NCI-H146 treated with DMSO at 0.1 percent for 48 hours (cell line): ENCODE results near the gene MC3R.
A peak's percentile ranks its signal among the peaks of the same experiment; 100 is the strongest.
"Not testable (repeated sequence)": the region's sequence is repeated elsewhere in the genome, so short reads cannot be mapped to it uniquely, and the experiment has no call there.

ENCODE experiments used
- DNase-seq: peaks from one replicate; lab custom pipeline; 2025; ENCODE audit not compliant: unreplicated experiment; lab: John Stamatoyannopoulos, UW

MC3R gene

GRCh38 chr20:56247954-56248782 is at the start of gene MC3R:
Gene MC3R, plus strand, starts transcription at chr20:56248732. Its CDS starts 112 bp downstream, at chr20:56248844.
- peak; percentile 31 for DNase-seq

DNA sequence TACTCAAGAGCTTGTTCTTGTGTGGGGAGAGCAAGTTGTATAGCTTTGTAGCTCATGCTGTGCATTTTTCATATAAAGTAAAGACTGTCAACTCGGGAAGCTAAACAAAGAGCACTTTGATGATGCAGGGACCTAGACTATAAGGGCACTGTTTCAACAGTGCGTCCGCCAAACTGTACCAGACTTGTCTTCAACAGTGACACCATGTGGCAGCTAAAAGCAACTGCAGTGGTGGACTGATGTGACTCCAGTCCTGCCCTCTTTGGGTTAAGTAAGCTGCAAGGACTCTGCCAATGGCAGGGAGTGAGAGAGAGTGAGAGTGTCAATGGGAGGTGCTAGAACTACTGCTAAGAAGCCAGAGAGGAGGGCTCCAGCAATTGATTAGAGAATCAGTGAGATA is 48.1 kb upstream of the MC3R start:
- DNase-seq, result no peak

DNA sequence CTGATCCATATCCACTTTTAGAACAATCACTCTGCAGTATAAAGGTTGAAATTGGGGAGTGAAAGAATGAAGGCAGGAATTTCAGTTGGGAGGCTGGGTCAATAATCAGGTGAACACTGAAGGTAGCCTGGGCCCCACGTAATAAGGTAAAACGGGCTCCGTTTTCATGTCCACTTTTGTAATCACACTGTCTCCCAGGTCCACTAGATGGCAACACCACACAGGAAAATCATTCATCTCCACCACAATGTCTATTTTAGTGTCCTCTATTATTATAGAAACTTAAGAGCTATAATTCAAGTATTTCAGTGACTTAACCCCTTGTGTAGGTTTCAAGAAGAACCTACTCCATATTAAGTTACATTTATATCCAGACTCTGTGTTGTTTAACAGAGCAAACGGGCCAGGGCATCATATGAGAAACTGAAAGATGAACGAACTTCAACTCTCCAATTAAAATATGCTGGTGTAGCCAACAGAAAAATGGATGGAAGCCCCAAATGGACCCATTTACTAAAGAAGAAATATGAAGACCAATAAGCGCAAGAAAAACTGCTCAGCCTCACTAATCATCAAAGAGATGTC is 45.9 kb upstream of the MC3R start:
- peak; percentile 6 for DNase-seq

DNA sequence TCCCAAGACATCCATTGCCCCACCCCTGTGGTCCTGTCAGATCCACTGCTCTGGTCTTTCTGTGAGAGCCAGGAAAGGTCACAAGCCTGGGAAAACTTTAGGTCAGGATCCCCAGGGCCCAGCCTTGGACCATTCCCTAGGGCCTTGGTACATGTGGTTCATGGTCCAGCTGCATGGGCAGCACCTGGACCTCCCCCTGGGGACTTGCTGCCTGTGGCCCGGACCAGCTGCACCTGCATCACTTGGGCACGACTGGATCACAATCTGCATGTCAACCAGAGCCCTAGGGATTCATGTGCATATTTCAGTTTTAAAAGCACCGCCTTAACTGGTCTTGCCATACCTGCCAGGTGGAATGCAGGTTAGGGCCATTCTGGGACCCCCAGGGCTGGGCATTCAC is 44.3 kb upstream of the MC3R start:
- DNase-seq, result no peak

- no peak for DNase-seq
Observed at GRCh38 chr20:56205346-56205745, 43.2 kb upstream of the MC3R start.

DNA sequence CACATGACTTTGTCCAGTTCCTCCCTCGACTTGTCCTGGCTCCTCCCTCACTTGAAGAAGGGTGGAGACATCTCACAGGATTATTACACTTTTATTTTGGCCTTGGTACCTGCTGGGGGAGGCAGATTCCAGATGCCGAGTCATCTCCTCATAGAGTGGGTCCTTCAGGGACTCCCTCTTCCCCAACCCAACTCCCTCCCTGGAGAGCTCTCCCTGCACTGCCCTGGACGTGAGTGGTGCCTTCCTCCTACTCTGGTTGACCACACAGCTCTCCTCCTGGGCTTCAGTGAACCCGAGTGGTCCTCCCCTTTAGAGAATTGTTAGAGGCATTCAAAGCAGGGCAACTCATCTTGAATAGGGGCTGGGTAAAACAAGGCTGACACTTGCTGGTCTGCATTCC is 40.9 kb upstream of the MC3R start:
- DNase-seq, result no peak

DNA sequence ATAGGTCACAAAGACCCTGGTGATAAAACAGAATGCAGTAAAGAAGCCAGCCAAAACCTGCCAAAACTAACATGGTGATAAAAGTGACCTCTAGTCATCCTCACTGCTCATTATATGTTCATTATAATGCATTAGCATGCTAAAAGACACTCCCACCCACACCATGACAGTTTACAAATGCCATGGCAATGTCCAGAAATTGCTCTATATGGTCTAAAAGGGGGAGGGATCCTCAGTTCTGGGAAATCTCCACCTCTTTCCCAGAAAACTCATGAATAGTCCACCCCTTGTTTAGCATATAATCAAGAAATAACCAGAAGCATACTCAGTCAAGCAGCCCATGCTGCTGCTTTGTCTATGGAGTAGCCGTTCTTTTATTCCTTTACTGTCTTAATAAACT is 40.4 kb upstream of the MC3R start:
- no peak for DNase-seq

GRCh38 chr20:56211051-56211450 is 37.5 kb upstream of the MC3R start:
- no peak for DNase-seq

DNA sequence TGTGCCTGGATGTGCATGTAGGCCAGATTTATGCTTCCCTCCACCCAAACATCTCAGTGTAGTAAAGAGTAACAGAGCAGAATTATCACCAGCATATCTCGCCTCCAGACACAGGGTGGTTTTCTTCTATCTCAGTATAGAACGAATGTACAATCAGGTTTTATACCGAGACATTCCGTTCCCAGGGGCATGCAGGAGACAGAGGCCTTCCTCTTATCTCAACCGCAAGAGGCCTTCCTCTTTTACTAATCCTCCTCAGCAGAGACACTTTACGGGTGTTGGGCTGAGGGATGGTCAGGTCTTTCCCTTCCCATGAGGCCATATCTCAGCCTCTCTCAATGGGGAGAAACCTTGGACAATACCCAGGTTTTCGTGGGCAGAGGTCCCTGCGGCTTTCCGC is 36.4 kb upstream of the MC3R start:
- DNase-seq, result no peak

- DNase-seq, result no peak
Observed at GRCh38 chr20:56213321-56213720, 35.2 kb upstream of the MC3R start.

DNA sequence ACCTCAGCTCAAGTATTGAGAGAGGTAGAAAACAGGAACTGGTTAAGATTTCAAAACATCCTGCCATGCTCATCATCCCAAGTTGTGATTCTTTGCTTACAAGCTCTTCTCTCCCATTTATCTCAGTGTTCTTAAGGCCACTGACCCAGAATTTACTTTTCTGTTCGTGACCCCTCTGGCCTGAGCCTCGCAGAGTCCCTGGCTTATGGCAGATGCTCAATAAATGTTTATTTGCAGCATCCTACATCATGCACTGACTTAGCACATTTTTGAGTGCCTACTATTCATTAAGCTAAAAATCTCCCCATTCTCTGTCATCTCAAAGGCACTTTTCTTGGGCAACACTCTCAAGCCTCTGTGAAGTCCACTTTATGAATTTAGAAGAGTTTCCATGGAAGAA is 33.4 kb upstream of the MC3R start:
- DNase-seq, result no peak

GRCh38 chr20:56217829-56218228 is 30.7 kb upstream of the MC3R start:
- no peak for DNase-seq

- not testable (repeated sequence) for DNase-seq
Observed at GRCh38 chr20:56221186-56221585, 27.3 kb upstream of the MC3R start.

- no peak for DNase-seq
Observed at GRCh38 chr20:56222201-56222600, 26.3 kb upstream of the MC3R start.

DNA sequence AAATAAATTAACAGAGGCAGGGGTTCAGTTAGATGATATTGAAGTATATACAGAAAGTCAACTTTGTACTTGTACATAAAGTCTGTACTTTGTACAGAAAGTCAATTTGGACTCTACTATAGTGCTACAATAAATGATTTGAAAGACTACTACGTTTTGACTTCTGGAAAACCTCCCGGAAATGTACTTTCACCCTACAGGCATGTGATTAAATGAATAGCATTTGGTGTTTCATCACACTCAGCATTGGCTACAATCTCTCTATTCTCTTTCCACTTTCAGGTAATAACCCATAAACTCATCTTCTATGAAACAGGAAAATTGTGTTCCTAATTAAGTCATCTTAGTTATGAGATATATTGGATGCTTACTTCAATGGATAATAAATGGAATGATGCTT is 25.6 kb upstream of the MC3R start:
- DNase-seq, result no peak

DNA sequence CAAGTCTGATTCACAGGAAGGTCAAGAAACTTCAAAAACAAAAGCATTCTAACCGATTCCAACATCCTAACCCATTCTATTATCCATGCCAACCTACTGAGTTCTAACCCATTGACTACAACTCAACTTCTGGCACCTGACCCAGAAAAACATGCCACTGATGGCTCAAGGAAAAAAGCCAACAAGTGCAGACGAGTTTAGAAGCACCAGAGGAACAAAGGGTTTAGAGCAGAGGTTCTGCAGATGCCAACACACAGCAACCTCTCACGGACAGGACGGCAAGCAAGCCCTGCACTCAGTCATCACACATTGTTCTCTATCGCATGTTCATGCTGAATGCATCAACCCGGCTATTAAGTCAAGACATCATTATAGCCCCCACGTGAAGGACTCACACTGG is 25.2 kb upstream of the MC3R start:
- no peak for DNase-seq

DNA sequence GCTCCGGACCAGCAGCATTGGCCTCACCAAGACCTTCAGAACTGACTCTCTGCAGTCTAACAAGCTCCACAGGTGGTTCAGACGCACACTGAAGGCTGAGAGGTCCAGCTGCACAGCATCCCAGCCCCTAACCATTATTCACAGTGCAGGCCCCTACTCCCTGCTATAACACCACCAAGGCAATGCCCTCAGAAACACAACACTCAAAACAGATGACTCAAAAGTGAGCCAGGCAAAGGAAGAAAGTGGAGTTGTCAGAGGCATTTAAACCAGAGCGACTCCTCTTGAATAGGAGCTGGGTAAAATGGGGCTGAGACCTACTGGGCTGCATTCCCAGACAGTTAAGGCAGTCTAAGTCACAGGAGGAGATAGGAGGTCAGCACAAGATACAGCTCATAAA is 20.5 kb upstream of the MC3R start:
- no peak for DNase-seq

GRCh38 chr20:56229812-56230211 is 18.7 kb upstream of the MC3R start:
- no peak for DNase-seq

DNA sequence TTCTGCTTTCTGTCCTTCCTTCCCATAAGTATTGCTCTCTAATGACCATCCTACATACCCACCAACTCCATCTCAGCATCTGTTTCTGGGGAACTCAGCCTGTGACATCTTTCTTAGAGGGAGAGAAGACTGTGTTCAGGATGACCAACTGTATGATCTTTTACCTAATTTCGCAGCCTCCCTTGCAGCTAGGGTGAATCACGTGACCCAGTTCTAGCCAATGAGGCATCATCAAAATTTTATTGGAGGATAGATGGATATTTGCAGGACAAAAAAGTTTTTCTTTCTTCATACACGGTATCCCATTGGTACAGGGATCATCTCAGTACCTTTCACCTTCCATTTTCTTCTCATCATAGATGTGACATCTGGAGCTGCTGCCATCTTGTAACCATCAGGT is 14.4 kb upstream of the MC3R start:
- no peak for DNase-seq

- no peak for DNase-seq
Observed at GRCh38 chr20:56237335-56237734, 11.2 kb upstream of the MC3R start.

- DNase-seq, result no peak
Observed at GRCh38 chr20:56244259-56244658, 4.3 kb upstream of the MC3R start.

DNA sequence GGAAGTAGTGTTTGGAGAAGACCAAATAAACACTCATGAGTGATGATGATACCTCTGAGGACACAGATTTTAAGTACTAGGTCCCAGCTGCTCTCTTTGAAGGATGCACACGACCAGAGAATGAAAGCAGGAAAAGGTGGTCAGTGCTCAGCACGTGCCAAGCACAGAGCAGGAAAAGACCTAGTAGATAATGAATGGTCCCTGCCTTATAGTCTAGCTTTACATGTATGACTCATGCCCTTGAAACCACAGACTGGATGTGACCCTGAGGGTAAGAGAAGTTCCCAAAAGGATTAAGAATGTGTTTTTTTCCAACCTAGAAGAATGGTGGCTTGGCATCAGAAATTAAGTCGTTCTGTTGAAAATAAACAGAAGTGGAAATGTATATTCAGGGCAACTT is 2.8 kb upstream of the MC3R start:
- DNase-seq, result no peak
